ENCODE results near the gene RIBC2. TPM values are rescaled to one million over a fixed set of nuclear protein-coding genes. Genes with fewer than 3 reads are reported as not detected.

Gene RIBC2
- total RNA-seq, 2 experiments from 2014 or later: 7.3 to 7.8 TPM

- Mint-ChIP-seq H3K36me3 (ENCODE audit: low read depth) (peaks cover 22% of the 10 kb centered on the region), H3K9me3 (no peaks in the 10 kb centered on the region), H3K4me1 (peaks cover 18% of the 10 kb centered on the region), H3K27me3 (no peaks in the 10 kb centered on the region), H3K4me3 (no peak overlapping the region), H3K27ac (no peak overlapping the region)
- ChIA-PET POLR2A (no interaction called here), CTCF (interaction anchor here (0.6 kb wide), 1 partner anchor 25 kb away, joined by 3 read pairs; no protein-coding TSS in a partner anchor)
- no peak for DNase-seq
Measured at GRCh38 chr22:45418056-45418769, 4.7 kb downstream of the RIBC2 start.

DNA sequence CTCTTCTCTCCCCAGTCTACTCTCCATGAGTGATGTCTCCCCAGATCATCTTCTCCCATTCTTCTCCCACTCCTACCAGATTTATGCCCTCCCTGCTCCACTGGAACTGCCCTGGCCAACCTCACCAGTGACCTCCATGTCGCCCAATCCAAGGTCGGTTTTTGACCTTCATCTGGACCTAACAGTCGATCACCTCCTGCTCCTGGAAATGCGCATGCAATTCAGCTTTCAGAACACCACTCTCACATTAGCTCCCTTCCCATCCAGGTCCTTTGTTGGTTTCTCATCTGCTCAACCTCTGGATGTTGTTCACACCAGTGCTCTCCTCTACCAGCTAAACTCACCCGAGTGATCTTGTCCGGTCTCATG, 5.3 kb downstream of the RIBC2 start:
- POLR2A ChIA-PET: no interaction called here
- Mint-ChIP-seq H3K27ac (no peak overlapping the region), H3K4me3 (no peak overlapping the region), H3K27me3 (no peaks in the 10 kb centered on the region), H3K9me3 (no peaks in the 10 kb centered on the region), H3K36me3 (ENCODE audit: low read depth) (peaks cover 22% of the 10 kb centered on the region), H3K4me1 (peaks cover 14% of the 10 kb centered on the region)
- no peak for DNase-seq
- CTCF ChIA-PET: interaction anchor here (0.6 kb wide), 1 partner anchor 25 kb away, joined by 3 read pairs; no protein-coding TSS in a partner anchor

- Mint-ChIP-seq H3K4me1 (peaks cover 3% of the 10 kb centered on the region), H3K4me3 (no peak overlapping the region), H3K36me3 (ENCODE audit: low read depth) (peaks cover 22% of the 10 kb centered on the region), H3K27ac (no peak overlapping the region), H3K9me3 (no peaks in the 10 kb centered on the region), H3K27me3 (no peaks in the 10 kb centered on the region)
- no peak for DNase-seq
- CTCF ChIA-PET: no interaction called here
- POLR2A ChIA-PET: no interaction called here
Measured at GRCh38 chr22:45420011-45420410, 6.5 kb downstream of the RIBC2 start.

DNA sequence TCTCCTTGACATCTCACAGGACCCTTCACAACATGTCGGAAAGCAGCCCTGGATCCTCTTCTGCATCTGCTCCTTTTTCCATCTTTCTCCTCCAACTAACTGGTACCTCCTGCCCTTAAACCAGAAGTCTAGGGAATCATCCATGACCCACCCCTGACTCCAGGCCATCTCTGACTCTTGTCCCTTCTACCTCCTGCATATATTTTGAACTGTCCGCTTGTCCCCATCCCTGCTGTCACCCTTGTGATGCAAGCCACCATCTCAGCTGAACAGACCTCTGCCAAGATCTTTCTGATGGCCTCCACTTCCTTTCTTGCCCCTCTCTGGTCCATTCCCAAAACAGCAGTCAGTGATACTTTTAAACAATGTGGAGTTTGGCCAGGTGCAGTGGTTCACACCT, 7.0 kb downstream of the RIBC2 start:
- no peaks in the 10 kb centered on the region for H3K27me3 Mint-ChIP-seq
- CTCF ChIA-PET: no interaction called here
- peaks cover 3% of the 10 kb centered on the region for H3K4me1 Mint-ChIP-seq
- H3K27ac Mint-ChIP-seq: no peak overlapping the region
- peaks cover 22% of the 10 kb centered on the region for H3K36me3 Mint-ChIP-seq (ENCODE audit: low read depth)
- no peaks in the 10 kb centered on the region for H3K9me3 Mint-ChIP-seq
- no peak overlapping the region for H3K4me3 Mint-ChIP-seq
- peak; percentile 11 for DNase-seq
- POLR2A ChIA-PET: no interaction called here

DNA sequence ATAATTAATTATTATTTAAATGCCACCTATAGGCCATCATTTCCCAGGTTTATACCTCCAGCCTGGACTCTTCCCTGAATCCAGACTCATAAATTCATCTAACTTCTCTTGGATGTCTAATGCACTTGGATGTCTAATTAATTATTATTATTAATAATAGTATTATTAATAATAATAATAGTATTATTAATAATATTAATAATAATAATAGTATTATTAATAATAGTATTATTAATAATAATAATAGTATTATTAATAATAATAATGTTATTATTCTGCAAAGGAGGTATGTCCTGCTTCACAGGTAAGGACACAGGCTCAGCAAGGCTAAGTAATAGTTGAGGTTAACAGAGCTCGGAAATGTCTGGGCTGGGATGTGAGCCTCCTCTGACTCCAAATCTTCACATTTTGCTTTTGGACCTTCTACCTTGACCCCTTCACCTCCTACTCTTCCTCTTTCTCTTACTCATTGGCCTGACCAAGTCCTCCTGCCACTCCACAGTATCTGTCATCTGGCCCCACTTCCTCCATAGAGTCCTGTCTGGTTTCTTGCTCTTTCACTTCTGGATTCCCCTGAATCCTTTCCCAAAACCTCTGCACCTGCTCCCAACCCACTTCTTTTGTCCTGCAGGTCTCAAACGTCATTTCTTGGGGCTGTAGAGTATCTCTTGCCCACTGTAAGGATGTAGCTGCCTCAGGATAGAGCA, 8.0 kb downstream of the RIBC2 start:
- Mint-ChIP-seq H3K9me3 (no peaks in the 10 kb centered on the region), H3K4me1 (no peaks in the 10 kb centered on the region), H3K36me3 (ENCODE audit: low read depth) (peaks cover 26% of the 10 kb centered on the region), H3K4me3 (no peak overlapping the region), H3K27ac (no peak overlapping the region), H3K27me3 (no peaks in the 10 kb centered on the region)
- POLR2A ChIA-PET: no interaction called here
- DNase-seq: no peak
- CTCF ChIA-PET: no interaction called here

- CTCF ChIA-PET: interaction anchor here (0.6 kb wide), 2 partner anchors 151 to 152 kb away, joined by 3 to 5 read pairs; no protein-coding TSS in a partner anchor
- POLR2A ChIA-PET: interaction anchor here (1.2 kb wide), 1 partner anchor 8 kb away, joined by 3 read pairs; the partner anchor contains the start of gene RIBC2
- H3K4me3 Mint-ChIP-seq: no peak overlapping the region
- H3K9me3 Mint-ChIP-seq: no peaks in the 10 kb centered on the region
- H3K36me3 Mint-ChIP-seq (ENCODE audit: low read depth): peaks cover 28% of the 10 kb centered on the region
- H3K27ac Mint-ChIP-seq: no peak overlapping the region
- H3K27me3 Mint-ChIP-seq: no peaks in the 10 kb centered on the region
- DNase-seq: peak; percentile 17
- H3K4me1 Mint-ChIP-seq: no peaks in the 10 kb centered on the region
Measured at GRCh38 chr22:45422237-45422983, 8.9 kb downstream of the RIBC2 start.

GRCh38 chr22:45423524-45423923, 10.0 kb downstream of the RIBC2 start:
- POLR2A ChIA-PET: interaction anchor here (1.2 kb wide), 1 partner anchor 10 kb away, joined by 3 read pairs; the partner anchor contains the start of gene RIBC2

DNA sequence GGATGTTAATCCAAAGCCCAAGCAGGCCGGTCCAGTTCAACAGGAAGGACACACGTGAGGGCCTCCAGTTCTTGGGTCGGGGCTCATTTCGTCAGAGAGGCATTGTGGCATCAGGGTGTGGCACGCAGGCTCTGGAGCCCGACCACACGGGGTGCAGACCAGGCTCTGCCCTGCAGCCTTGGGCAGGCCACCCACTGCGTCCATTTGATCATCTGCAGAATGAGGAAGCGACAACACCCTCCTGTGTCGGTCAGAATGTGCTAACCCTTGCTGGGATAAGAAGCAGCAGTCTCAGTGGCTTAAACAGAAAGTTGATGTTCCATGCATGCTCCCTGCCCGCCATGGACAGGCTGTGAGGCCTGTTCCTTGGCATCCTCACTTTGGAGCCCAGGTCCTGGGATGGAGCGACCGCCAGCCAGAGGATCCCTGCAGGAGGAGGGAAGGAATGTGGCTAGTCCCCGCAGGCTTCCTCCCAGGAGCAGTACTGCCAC, 10.8 kb downstream of the RIBC2 start:
- no peak for DNase-seq
- CTCF ChIA-PET: no interaction called here
- H3K4me3 Mint-ChIP-seq: no peak overlapping the region
- H3K9me3 Mint-ChIP-seq: no peaks in the 10 kb centered on the region
- H3K4me1 Mint-ChIP-seq: no peaks in the 10 kb centered on the region
- POLR2A ChIA-PET: no interaction called here
- peaks cover 16% of the 10 kb centered on the region for H3K36me3 Mint-ChIP-seq (ENCODE audit: low read depth)
- H3K27me3 Mint-ChIP-seq: no peaks in the 10 kb centered on the region
- H3K27ac Mint-ChIP-seq: no peak overlapping the region

More at GRCh38 chr22:45423524-45423923, 10.0 kb downstream of the RIBC2 start:
- no peaks in the 10 kb centered on the region for H3K4me1 Mint-ChIP-seq
- no peaks in the 10 kb centered on the region for H3K9me3 Mint-ChIP-seq
- H3K36me3 Mint-ChIP-seq (ENCODE audit: low read depth): peaks cover 22% of the 10 kb centered on the region
- no peak overlapping the region for H3K4me3 Mint-ChIP-seq
- no peaks in the 10 kb centered on the region for H3K27me3 Mint-ChIP-seq
- no peak overlapping the region for H3K27ac Mint-ChIP-seq
- peak; percentile 5 for DNase-seq
- CTCF ChIA-PET: interaction anchor here (1.0 kb wide), 1 partner anchor 9 kb away, joined by 3 read pairs; no protein-coding TSS in a partner anchor

GRCh38 chr22:45425101-45425500, 11.6 kb downstream of the RIBC2 start:
- Mint-ChIP-seq H3K9me3 (no peaks in the 10 kb centered on the region), H3K4me3 (no peak overlapping the region), H3K27me3 (no peaks in the 10 kb centered on the region), H3K27ac (no peak overlapping the region), H3K4me1 (no peaks in the 10 kb centered on the region), H3K36me3 (ENCODE audit: low read depth) (peaks cover 16% of the 10 kb centered on the region)
- CTCF ChIA-PET: no interaction called here
- POLR2A ChIA-PET: no interaction called here
- DNase-seq: no peak

- no peak overlapping the region for H3K27ac Mint-ChIP-seq
- ChIA-PET POLR2A (no interaction called here), CTCF (no interaction called here)
- H3K27me3 Mint-ChIP-seq: no peaks in the 10 kb centered on the region
- no peaks in the 10 kb centered on the region for H3K4me1 Mint-ChIP-seq
- no peaks in the 10 kb centered on the region for H3K9me3 Mint-ChIP-seq
- peaks cover 12% of the 10 kb centered on the region for H3K36me3 Mint-ChIP-seq (ENCODE audit: low read depth)
- no peak overlapping the region for H3K4me3 Mint-ChIP-seq
- no peak for DNase-seq
Measured at GRCh38 chr22:45425531-45426265, 12.2 kb downstream of the RIBC2 start.

DNA sequence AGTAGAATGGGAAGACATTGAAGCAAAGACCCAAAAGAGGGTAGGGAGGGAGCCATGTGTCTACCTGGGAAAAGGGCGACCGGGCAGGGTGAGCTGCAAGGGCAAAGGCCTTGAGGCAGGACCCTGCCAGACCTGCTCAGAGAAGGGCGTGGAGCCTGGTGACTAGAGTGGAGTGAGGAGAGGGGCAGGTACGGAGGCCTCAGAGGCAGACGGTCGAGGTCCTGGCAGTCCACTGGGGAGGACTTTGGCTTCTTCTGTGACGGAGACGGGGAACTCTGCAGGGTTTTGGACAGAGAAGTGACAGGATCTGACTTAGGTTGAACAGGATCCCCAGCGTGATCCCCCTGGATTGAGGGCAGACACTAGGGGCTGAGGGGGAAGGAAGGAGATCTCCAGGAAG, 12.9 kb downstream of the RIBC2 start:
- Mint-ChIP-seq H3K36me3 (ENCODE audit: low read depth) (peaks cover 12% of the 10 kb centered on the region), H3K9me3 (no peaks in the 10 kb centered on the region), H3K27ac (no peak overlapping the region), H3K4me1 (no peaks in the 10 kb centered on the region), H3K4me3 (no peak overlapping the region), H3K27me3 (no peaks in the 10 kb centered on the region)
- no peak for DNase-seq
- ChIA-PET CTCF (no interaction called here), POLR2A (no interaction called here)

DNA sequence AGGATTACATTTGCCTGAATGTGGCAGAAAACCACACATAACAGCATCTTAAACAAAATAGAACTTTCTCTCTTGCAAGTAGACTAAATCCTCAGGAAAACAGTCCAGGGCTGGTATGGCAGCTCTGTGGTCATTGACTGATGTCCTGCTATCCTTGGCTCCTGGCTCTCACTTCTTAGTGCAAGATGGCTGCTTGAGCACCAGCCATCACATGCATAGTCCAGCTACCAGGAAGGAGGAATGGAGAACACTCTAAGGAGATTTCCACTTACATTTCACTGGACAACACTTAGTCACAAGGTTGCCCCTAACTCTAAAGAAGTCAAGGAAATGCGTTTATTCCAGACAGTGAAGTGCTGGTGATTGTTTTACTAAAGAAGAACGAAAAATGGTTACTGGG, 13.6 kb downstream of the RIBC2 start:
- POLR2A ChIA-PET: no interaction called here
- CTCF ChIA-PET: no interaction called here
- Mint-ChIP-seq H3K27ac (no peak overlapping the region), H3K4me3 (no peak overlapping the region), H3K4me1 (no peaks in the 10 kb centered on the region), H3K36me3 (ENCODE audit: low read depth) (peaks cover 8% of the 10 kb centered on the region), H3K27me3 (no peaks in the 10 kb centered on the region), H3K9me3 (no peaks in the 10 kb centered on the region)
- no peak for DNase-seq

All from activated CD4-positive, alpha-beta memory T cell treated with anti-CD3 and anti-CD28 coated beads, Interleukin-2, amount 10 ng/mL, durations not matched to agents 7 days and 5 days (primary cell).